Activated T-cell treated with anti-CD3 and anti-CD28 coated beads, Interleukin-2, amount 50 U/mL, for 48 hours (primary cell): Measurements from ENCODE around the gene TBC1D22A.

ENCODE experiments used
- DNase-seq, 2 experiments: peaks; one replicate each; pipeline ENCODE4 v3.0.0-alpha.2; 2020

The TBC1D22A gene

DNA sequence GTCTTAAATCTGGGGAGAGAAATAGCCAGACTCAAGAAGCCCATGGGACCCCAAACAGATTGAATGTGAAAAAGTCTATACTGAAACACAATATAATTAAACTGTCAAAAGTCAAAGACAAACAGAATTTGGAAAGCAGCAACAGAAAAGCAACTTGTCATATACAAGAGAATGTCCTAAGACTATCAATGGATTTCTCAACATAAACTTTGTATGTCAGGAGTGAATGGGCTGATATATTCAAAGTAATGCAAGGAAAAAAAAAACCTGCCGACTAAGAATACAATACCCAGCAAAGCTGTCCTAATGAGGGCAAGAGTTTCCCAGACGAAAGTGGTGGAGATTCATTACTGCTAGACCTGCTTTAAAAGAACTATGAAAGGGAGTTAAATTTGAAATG is 73.2 kb downstream of the TBC1D22A start:
- DNase-seq, result no peak

DNA sequence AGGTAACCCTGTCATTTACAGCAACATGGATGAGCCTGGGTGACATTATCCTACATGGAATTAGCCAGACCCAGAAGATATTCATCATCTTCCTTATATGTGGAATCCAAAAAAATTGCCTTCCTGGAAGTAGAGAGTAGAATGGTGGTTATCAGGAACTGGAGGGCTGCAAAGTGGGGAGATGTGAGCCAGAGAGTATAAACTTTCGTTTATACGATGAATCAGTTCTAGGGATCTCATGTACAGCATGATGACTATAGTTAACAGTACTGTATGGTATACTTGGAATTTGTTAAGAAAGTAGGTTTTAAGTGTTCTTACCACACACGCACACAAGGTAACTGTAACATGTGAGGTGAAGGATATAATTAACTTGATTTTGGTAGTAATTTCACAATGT is 79.1 kb downstream of the TBC1D22A start:
- DNase-seq, result no peak

GRCh38 chr22:46842606-46843005 is 80.2 kb downstream of the TBC1D22A start:
- DNase-seq, result peak in 1 of 2 experiments; percentile 7

GRCh38 chr22:46843821-46844255 is 81.4 kb downstream of the TBC1D22A start:
- DNase-seq, result peak in 1 of 2 experiments; percentile 6

- no peak for DNase-seq
These were observed 82.3 kb downstream of the TBC1D22A start for GRCh38 chr22:46844606-46845210.

DNA sequence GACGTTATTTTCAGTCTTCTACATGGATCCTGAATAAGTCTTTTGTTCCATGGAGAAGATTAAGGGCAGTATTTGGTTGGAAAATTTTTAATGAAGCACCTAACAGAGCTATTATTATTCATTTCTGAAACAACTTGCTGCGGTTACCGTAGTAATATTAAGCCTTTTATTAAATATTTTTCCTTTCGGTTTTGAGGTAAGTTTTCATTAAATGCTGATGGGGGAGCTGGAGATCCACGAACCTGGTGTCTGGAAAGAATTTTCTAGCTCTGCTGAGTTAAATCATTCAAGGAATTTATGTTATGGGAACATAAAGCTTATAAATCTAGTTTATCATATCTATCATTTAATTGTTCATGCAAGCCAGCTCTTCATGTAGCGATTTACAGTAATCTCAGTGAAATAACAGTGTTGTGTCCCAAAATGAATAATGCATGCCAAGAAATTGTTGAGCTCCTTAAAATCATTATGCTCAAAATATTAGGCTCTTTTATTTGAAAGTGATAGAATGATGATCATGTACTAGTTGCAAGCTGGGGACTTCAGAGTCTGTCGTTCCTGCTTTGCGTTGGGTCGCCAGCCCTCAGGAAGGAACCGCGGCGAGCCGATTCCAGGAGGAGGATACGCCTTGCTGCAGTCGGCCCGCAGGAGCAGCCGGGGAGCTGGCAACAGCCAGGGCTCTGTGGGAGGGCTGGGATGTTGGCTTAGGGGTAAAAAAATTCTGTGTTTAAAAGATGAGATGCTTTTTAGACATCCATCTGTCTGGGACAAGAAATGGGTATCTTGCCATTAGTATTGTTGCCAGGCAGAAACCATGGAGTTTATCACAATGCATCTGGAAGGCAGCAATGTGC is 83.1 kb downstream of the TBC1D22A start:
- no peak for DNase-seq

DNA sequence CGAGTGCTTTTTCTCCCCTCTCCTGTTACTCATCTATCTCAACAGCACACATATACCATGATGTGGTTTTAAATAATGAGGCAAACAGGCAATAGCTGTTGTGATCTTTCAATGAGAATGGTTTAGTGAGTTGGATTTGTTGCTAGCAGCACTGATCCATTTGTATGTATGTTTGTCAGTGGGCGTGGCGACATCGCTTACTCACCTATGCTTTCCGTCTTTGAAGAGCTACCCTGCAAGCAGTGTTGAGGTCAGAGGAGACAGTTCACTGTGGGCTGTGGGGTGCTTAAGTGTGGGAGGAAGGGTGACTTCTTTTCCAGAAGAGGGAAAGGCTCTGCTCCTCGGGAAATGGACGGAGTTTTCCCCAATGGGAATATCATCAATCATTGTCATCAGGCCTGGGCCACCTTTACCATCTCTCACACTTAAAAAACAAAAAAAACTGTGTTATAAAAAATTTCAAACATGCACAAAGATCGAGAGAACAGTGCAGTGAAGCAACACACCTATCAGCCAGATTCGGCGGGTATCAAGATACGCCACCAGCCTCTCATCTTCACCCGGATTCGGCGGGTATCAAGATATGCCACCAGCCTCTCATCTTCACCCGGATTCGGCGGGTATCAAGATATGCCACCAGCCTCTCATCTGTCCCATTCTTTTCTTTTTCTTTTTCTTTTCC is 83.8 kb downstream of the TBC1D22A start:
- DNase-seq, result peak in 1 of 2 experiments; percentile 35

DNA sequence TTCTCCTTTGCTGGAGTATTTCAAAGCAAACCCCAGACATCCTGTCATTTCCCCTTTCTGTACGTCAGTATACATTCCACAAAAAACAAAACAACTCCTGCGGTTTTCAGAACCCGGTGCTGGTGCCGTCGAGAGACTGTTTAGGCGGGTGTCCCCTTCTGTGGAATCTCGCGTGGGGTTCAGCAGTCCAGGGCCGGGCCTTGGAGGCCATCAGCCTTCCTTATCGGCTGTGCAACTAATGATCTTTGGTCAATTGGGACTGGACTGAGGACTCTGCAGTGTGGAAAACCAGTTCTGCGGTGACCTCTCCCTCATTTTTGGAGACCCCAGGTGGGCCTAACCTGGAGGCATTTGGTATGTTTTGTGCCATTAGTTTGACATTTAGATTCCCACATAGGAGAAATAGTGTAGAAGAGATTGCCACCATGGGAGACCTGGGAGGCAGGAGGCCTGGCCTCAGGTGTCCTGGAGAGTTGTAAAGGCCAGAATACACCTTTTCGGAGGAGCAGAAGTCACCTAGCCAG is 84.4 kb downstream of the TBC1D22A start:
- DNase-seq, result no peak

DNA sequence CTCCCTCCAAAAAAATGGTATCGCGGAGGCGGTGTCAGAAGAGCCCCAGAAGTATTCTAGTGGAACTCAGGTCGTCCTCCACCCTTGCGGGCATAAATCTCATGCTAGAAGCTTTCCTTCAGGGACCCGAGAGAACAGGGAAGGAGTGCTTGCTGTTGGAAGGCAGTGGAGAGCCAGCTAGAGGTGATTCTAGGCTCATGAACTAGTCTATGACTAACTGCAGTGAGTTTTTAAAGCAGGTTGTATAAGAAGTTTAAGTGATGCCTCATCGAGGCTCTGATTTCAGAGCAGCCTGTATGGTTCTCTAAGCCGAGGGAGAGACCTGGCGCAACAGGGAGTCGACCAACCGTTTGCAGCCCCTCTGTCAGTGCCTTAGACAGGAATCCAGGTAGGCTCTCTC is 85.7 kb downstream of the TBC1D22A start:
- DNase-seq, result peak in 1 of 2 experiments; percentile 5

DNA sequence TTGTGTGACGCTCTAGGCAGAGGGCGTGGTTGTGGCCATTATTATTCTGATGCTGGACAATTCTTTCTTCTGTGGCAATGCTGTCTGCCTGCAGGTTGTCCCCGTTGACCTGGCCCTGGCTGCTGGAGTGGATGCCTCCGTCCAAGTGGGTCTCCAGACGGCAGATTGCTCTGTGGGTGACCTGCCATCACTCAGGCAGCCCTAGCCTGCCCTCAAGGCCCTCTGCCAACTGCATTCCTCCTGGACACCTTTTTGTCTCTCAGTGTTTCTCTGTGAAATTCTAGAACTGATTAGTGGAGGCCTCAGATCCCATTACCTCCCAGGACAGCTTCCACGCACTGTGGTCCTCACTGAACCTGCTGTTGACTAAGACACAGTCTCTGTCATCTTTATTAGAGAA is 86.7 kb downstream of the TBC1D22A start:
- no peak for DNase-seq

DNA sequence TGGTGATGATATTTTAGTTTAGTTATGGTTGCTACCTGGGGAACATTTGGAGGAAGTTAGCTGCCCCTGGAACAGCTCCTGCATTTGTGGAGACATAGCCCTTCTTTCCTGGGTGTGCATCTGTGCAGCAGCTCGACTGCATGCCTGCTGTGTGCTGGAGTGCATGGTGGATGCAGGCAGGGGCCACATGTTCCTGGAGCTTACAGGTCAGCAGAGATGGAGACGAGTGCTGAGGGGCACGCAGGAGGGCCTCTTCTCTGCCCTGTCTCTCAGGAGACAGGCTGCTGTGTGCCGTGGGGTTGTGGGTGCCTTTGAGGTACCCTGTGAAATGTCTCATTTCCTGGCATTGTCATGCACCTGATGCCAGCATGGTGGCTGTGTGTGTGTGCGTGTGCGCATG is 87.5 kb downstream of the TBC1D22A start:
- peak in 1 of 2 experiments; percentile 5 for DNase-seq

DNA sequence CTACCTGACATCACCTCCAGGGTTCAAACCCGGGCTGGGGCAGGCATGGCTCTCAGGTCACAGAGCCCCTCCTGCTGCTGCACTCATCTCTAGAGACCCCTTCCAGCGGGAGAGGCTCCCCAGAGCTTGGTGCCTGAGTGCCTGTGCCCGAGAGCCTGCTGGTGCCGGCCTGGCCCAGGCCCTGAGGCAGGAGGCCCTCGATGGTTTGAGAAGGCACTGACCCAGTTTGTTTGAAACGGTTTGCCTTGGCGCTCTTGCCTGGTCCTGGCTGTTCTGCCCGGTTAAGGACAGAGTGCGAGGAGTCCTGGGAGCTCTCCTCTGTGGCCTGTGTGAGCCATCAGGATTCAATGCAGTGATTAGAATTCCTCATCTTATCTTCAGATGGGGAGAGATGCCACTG is 88.9 kb downstream of the TBC1D22A start:
- DNase-seq, result no peak

- no peak for DNase-seq
These were observed 89.5 kb downstream of the TBC1D22A start for GRCh38 chr22:46851941-46852340.

DNA sequence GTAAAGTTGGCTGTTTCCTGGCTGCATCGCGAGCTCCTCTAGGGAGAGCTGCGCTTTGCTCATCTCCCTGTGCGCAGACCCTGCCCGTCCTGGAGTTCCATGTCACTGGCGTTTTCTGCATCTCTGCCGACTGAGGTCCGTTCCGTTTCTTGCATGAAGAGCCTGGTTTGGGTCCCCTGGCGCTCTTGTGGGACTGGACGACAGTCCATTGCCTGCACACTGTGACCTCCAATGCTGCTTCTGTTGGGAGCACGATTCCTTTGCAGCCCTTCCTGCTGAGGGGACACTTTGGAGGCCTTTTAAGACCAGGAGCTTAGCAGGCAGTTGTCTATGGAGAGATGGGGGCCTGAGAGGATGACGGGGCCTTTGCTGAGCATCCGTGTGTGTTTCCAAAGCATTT is 90.3 kb downstream of the TBC1D22A start:
- DNase-seq, result no peak

- no peak for DNase-seq
These were observed 90.7 kb downstream of the TBC1D22A start for GRCh38 chr22:46853191-46853590.

GRCh38 chr22:46854125-46854870 is 91.8 kb downstream of the TBC1D22A start:
- no peak for DNase-seq

- DNase-seq, result no peak
These were observed 93.2 kb downstream of the TBC1D22A start for GRCh38 chr22:46855681-46856080.

- no peak for DNase-seq
These were observed 94.2 kb downstream of the TBC1D22A start for GRCh38 chr22:46856661-46857060.

GRCh38 chr22:46857142-46857884 is 94.9 kb downstream of the TBC1D22A start:
- no peak for DNase-seq

- DNase-seq, result no peak
These were observed 95.4 kb downstream of the TBC1D22A start for GRCh38 chr22:46857885-46858143.

DNA sequence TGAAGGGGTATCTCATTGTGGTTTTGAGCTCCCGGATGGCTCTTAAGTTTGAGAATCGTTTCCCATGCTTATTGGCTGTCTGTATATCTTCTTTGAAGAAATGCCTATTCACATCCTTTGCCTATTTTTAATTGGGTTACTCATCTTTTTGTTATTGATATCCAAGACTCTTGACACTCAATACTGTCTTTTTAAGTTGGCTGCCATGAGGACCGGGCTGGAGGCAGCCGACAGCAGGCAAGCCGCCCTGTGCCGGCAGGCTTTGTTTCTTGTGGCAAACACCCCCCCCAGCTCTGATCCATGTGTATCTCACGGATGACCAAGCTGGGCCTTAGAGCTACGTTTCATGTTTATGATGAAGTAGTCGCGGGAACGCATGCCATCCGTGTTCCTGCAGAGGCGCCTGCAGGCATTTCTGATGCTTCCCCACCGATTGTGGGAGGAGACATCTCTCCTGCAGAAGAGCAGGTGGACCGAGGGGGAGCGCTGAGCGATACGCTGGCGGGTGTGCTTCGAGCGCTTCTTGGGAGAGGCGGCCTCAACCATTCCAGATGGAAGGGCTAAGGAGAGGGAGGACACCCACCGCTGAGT is 95.8 kb downstream of the TBC1D22A start:
- no peak for DNase-seq

GRCh38 chr22:46860562-46860961 is 98.1 kb downstream of the TBC1D22A start:
- DNase-seq, result no peak
